NCI-H2107 (cell line): ENCODE results near the gene UGT1A6.
"Not testable (repeated sequence)": the region's sequence is repeated elsewhere in the genome, so short reads cannot be mapped to it uniquely, and the experiment has no call there.

Experiments
- DNase-seq: peaks from one replicate; lab custom pipeline; 2025; lab: John Stamatoyannopoulos, UW

The UGT1A6 gene

GRCh38 chr2:233692648-233693047 lies at the start of gene UGT1A6:
Gene UGT1A6, plus strand, starts transcription at chr2:233692890. Its CDS starts 115 bp downstream, at chr2:233693005.
- no peak for DNase-seq

- DNase-seq: no peak
Observed at GRCh38 chr2:233643128-233643527, 49.6 kb upstream of the UGT1A6 start.

GRCh38 chr2:233646033-233646432 lies 46.7 kb upstream of the UGT1A6 start:
- not testable (repeated sequence) for DNase-seq

GRCh38 chr2:233650981-233651380 lies 41.7 kb upstream of the UGT1A6 start:
- no peak for DNase-seq

GRCh38 chr2:233651430-233651829 lies 41.3 kb upstream of the UGT1A6 start:
- DNase-seq: no peak

- DNase-seq: no peak
Observed at GRCh38 chr2:233654501-233654900, 38.2 kb upstream of the UGT1A6 start.

GRCh38 chr2:233655043-233655442 lies 37.6 kb upstream of the UGT1A6 start:
- no peak for DNase-seq

- DNase-seq: not testable (repeated sequence)
Observed at GRCh38 chr2:233655943-233656342, 36.7 kb upstream of the UGT1A6 start.

GRCh38 chr2:233656443-233656842 lies 36.2 kb upstream of the UGT1A6 start:
- no peak for DNase-seq

- no peak for DNase-seq
Observed at GRCh38 chr2:233658610-233659009, 34.1 kb upstream of the UGT1A6 start.

GRCh38 chr2:233663911-233664310 lies 28.8 kb upstream of the UGT1A6 start:
- no peak for DNase-seq

- no peak for DNase-seq
Observed at GRCh38 chr2:233668605-233669260, 24.0 kb upstream of the UGT1A6 start.

GRCh38 chr2:233671290-233672161 lies 21.2 kb upstream of the UGT1A6 start, which contains the start of gene UGT1A9:
Gene UGT1A9, plus strand, starts transcription at chr2:233671898. Its CDS starts 37 bp downstream, at chr2:233671935.
- no peak for DNase-seq

- DNase-seq: no peak
Observed at GRCh38 chr2:233672886-233673285, 19.8 kb upstream of the UGT1A6 start.

GRCh38 chr2:233673896-233674295 lies 18.8 kb upstream of the UGT1A6 start:
- DNase-seq: no peak

- DNase-seq: no peak
Observed at GRCh38 chr2:233674314-233674713, 18.4 kb upstream of the UGT1A6 start.

GRCh38 chr2:233674995-233675394 lies 17.7 kb upstream of the UGT1A6 start:
- DNase-seq: no peak

- no peak for DNase-seq
Observed at GRCh38 chr2:233676046-233676445, 16.6 kb upstream of the UGT1A6 start.

- no peak for DNase-seq
Observed at GRCh38 chr2:233679196-233679595, 13.5 kb upstream of the UGT1A6 start.

GRCh38 chr2:233680361-233681045 lies 12.2 kb upstream of the UGT1A6 start:
- DNase-seq: no peak

- no peak for DNase-seq
Observed at GRCh38 chr2:233681521-233682099, 11.1 kb upstream of the UGT1A6 start, which contains the start of gene UGT1A7. Gene UGT1A7, plus strand, starts transcription at chr2:233681901. Its CDS starts 37 bp downstream, at chr2:233681938.

GRCh38 chr2:233684640-233685039 lies 8.1 kb upstream of the UGT1A6 start:
- no peak for DNase-seq
